NCI-H146 treated with DMSO at 0.1 percent for 48 hours (cell line): ENCODE measurements around the gene MAP3K4.
"Not testable (repeated sequence)": the region's sequence is repeated elsewhere in the genome, so short reads cannot be mapped to it uniquely, and the experiment has no call there.

Experiments
- DNase-seq: peaks from one replicate; lab custom pipeline; 2025; ENCODE audit not compliant: unreplicated experiment; lab: John Stamatoyannopoulos, UW

The MAP3K4 gene

GRCh38 chr6:161111261-161111660 lies 119.7 kb downstream of the MAP3K4 start:
- no peak for DNase-seq

- DNase-seq = no peak
Measured at GRCh38 chr6:161115468-161115867, 123.9 kb downstream of the MAP3K4 start.

GRCh38 chr6:161116554-161116953 lies 125.0 kb downstream of the MAP3K4 start:
- DNase-seq = no peak

GRCh38 chr6:161117308-161117707 lies 125.7 kb downstream of the MAP3K4 start:
- DNase-seq = no peak

- no peak for DNase-seq
Measured at GRCh38 chr6:161117942-161118341, 126.4 kb downstream of the MAP3K4 start.

- not testable (repeated sequence) for DNase-seq
Measured at GRCh38 chr6:161123319-161123718, 131.8 kb downstream of the MAP3K4 start.

GRCh38 chr6:161125591-161125990 lies 134.0 kb downstream of the MAP3K4 start:
- no peak for DNase-seq

GRCh38 chr6:161127071-161127740 lies 135.6 kb downstream of the MAP3K4 start:
- DNase-seq = no peak

- no peak for DNase-seq
Measured at GRCh38 chr6:161128230-161128629, 136.7 kb downstream of the MAP3K4 start.

- no peak for DNase-seq
Measured at GRCh38 chr6:161128680-161129196, 137.2 kb downstream of the MAP3K4 start.

- DNase-seq = no peak
Measured at GRCh38 chr6:161130541-161130940, 139.0 kb downstream of the MAP3K4 start.

GRCh38 chr6:161130967-161131766 lies 139.6 kb downstream of the MAP3K4 start:
- no peak for DNase-seq

- no peak for DNase-seq
Measured at GRCh38 chr6:161132384-161132783, 140.8 kb downstream of the MAP3K4 start.

- DNase-seq = no peak
Measured at GRCh38 chr6:161133963-161134362, 142.4 kb downstream of the MAP3K4 start.

GRCh38 chr6:161134550-161135298 lies 143.2 kb downstream of the MAP3K4 start:
- DNase-seq = no peak

GRCh38 chr6:161135695-161136591 lies 144.4 kb downstream of the MAP3K4 start:
- DNase-seq = no peak

GRCh38 chr6:161136655-161137054 lies 145.1 kb downstream of the MAP3K4 start:
- DNase-seq = no peak

- DNase-seq = no peak
Measured at GRCh38 chr6:161137320-161137719, 145.8 kb downstream of the MAP3K4 start.

GRCh38 chr6:161137839-161138542 lies 146.4 kb downstream of the MAP3K4 start:
- no peak for DNase-seq
